K562 (cell line): ENCODE measurements around the gene SIRT7. TPM values are rescaled to one million over a fixed set of nuclear protein-coding genes. Genes with fewer than 3 reads are reported as not detected.
A peak's percentile ranks its signal among the peaks of the same experiment; 100 is the strongest.

Experiments
- E2F6 ChIP-seq, 2 experiments: IDR thresholded peaks; 2 replicates each; pipeline ENCODE4 v1.6.1; 2011; ENCODE audit warnings: borderline replicate concordance in 1 of 2, control low read depth in 1 of 2, low read depth in 1 of 2, low read length in 1 of 2, mild to moderate bottlenecking in 1 of 2, mixed read lengths in 1 of 2, moderate library complexity in 1 of 2; ENCODE audit not compliant: insufficient read depth in 1 of 2, insufficient read length in 1 of 2, poor library complexity in 1 of 2, severe bottlenecking in 1 of 2; ENCODE audit errors: extremely low read depth in 1 of 2
- JUN ChIP-seq, 2 experiments: sonication (generic) in 1 of 2; formaldehyde crosslinking in 1 of 2; IDR thresholded peaks; 2 replicates each; pipeline versions ENCODE4 v1.6.1 to v1.8.0; 2012 to 2022; ENCODE audit warnings: borderline replicate concordance in 2 of 2, mild to moderate bottlenecking in 2 of 2, improper control_type of control experiment in 1 of 2, low read depth in 1 of 2, low read length in 1 of 2, missing genetic modification reagents in 1 of 2
- SIN3A ChIP-seq, 2 experiments: fragments of 150-350 bp in 1 of 2; IDR thresholded peaks; 2 replicates each; pipeline ENCODE4 v1.6.1; 2011 to 2016; ENCODE audit warnings: borderline replicate concordance in 2 of 2, low read depth in 2 of 2, low read length in 2 of 2, mild to moderate bottlenecking in 2 of 2, moderate library complexity in 2 of 2; ENCODE audit not compliant: control insufficient read depth in 1 of 2
- VEZF1 ChIP-seq: fragments of 200-800 bp; sonication (Bioruptor generic); IDR thresholded peaks from 2 replicates; pipeline ENCODE4 v1.6.1; 2017; ENCODE audit warnings: missing genetic modification characterization, missing compliant biosample characterization
- WHSC1 ChIP-seq: IDR thresholded peaks from one replicate; pipeline ENCODE4 v1.6.1; 2012; ENCODE audit warnings: low read length, control low read depth, inconsistent platforms
- ZBTB11 ChIP-seq, 3 experiments: fragments of 200-800 bp in 1 of 3; fragments of 250-450 bp in 1 of 3; fragments of 450-650 bp in 1 of 3; sonication (Bioruptor Pico) in 1 of 3; sonication (Bioruptor generic) in 1 of 3; formaldehyde crosslinking in 1 of 3; IDR thresholded peaks; 2 replicates each; pipeline versions ENCODE4 v1.6.1 to v1.8.0; 2016 to 2022; ENCODE audit warnings: mild to moderate bottlenecking in 2 of 3, missing genetic modification characterization in 2 of 3, missing compliant biosample characterization in 1 of 3, moderate library complexity in 1 of 3
- ZFX ChIP-seq: sonication (generic); formaldehyde crosslinking; IDR thresholded peaks from 2 replicates; pipeline ENCODE4 v1.8.0; 2022; ENCODE audit warnings: mild to moderate bottlenecking, missing genetic modification reagents, moderate library complexity
- ZNF282 ChIP-seq: sonication (generic); formaldehyde crosslinking; IDR thresholded peaks from 2 replicates; pipeline ENCODE4 v1.8.1; 2023; ENCODE audit warnings: missing genetic modification reagents
- ZNF589 ChIP-seq: fragments of 200-800 bp; sonication (Bioruptor generic); IDR thresholded peaks from 2 replicates; pipeline ENCODE4 v1.6.1; 2016; ENCODE audit warnings: low read depth, missing genetic modification characterization, missing compliant biosample characterization
- ZNF592 ChIP-seq: fragments of 450-650 bp; IDR thresholded peaks from 2 replicates; pipeline ENCODE4 v1.6.1; 2017; ENCODE audit warnings: antibody characterized with exemption, mild to moderate bottlenecking
- polyA plus RNA-seq, 8 experiments: library from polyadenylated mRNA; depleted of rRNA in 4 of 8; stranded (reverse) in 5 of 8; unstranded in 3 of 8; fragments of >200 nt; fragmentation: Nextera tagmentation in 2 of 8; fragmentation: Illumina TruSeq in 1 of 8; extraction: Ambion mirVana in 2 of 8; extraction: Trizol in 1 of 8; gene quantifications; 2 replicates each; pipeline versions ENCODE4 v1.2.1 to v1.2.3, GENCODE V29; 2011 to 2014; ENCODE audit warnings: inconsistent platforms in 1 of 8, missing spikeins in 1 of 8
- total RNA-seq, 7 experiments: library from RNA; depleted of rRNA in 6 of 7; stranded (reverse); fragments of >200 nt in 6 of 7; fragmentation: Illumina TruSeq in 2 of 7; extraction: Trizol in 2 of 7; gene quantifications; 2 replicates each; pipeline versions ENCODE4 v1.2.1 to v1.2.3, GENCODE V29; 2011 to 2021; ENCODE audit warnings: low replicate concordance in 1 of 7

Gene SIRT7
- total and polyA plus RNA-seq, 9 of the 15 experiments (the other 6 are each of a cell fraction or from before 2014, with no cell fraction given), result 1.6 to 54.8 (median 20.3) TPM

GRCh38 chr17:81869221-81870130 is 48.5 kb downstream of the SIRT7 start (continued):
- TF ChIP-seq ZFX (CRISPR knock-in tag) (peak; percentile 62), SIN3A (IDR thresholded peaks at IDR 0.05; ENCODE audit: borderline replicate concordance in 2 of 2, control insufficient read depth in 1 of 2, low read depth in 2 of 2, low read length in 2 of 2) (peak in 1 of 2 experiments; percentile 62; a peak in 1 of 4 replicates), ZNF592 (0 out of 2 replicates have a peak, but pooled peaks have one; percentile 35), ZBTB11 (CRISPR knock-in tag; IDR thresholded peaks at IDR 0.05) (no peak), VEZF1 (CRISPR knock-in tag) (no peak), WHSC1 (no peak), E2F6 (IDR thresholded peaks at IDR 0.05; ENCODE audit: borderline replicate concordance in 1 of 2, extremely low read depth in 1 of 2, insufficient read depth in 1 of 2, insufficient read length in 1 of 2, low read depth in 1 of 2, low read length in 1 of 2, poor library complexity in 1 of 2, severe bottlenecking in 1 of 2) (peak in 1 of 2 experiments; percentile 37), ZNF282 (0 out of 2 replicates have a peak, but pooled peaks have one; percentile 12), JUN (IDR thresholded peaks at IDR 0.05; ENCODE audit: borderline replicate concordance, low read depth, low read length) (no peak), JUN (CRISPR knock-in tag; IDR thresholded peaks at IDR 0.05; ENCODE audit: borderline replicate concordance) (peak; percentile 38; the same call in 1 of the 2 replicates), ZNF589 (CRISPR knock-in tag) (no peak)
